ENCODE data around the gene SLC25A45.
A peak's percentile ranks its signal among the peaks of the same experiment; 100 is the strongest.

The SLC25A45 gene

DNA sequence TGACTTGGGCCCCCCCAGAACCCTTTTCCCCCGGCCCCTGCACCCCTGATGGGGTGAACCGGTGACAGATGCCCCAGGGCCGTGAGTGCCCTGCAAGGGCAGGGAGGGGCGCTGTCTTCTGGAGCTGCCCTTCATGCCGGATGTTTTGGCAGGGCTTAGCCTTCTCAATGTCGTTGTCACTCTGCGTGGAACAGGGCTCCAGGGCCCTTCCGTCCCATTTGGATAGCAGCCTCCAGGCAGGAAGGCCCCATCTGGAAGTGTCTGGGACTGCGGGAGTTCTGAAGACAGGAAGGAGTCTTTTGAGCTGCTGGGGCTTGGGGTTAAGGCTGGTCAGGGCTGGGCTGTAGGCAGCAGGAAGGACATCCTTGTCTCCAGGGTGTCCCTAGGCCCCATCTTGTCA lies 8.6 kb upstream of the SLC25A45 start:
- Histone ChIP-seq H3K4me3 (ENCODE audit: low read length) (peak overlapping the region; percentile 90), H3K9ac (ENCODE audit: low read length) (peak overlapping the region; percentile 98), H3K27me3 (replicated peaks; ENCODE audit: control insufficient read depth, insufficient read depth, low read length) (no peaks in the 10 kb centered on the region), H3K36me3 (ENCODE audit: control insufficient read depth, insufficient read depth, low read length, severe bottlenecking) (peaks cover 48% of the 10 kb centered on the region), H3K4me1 (ENCODE audit: control insufficient read depth, insufficient read depth, low read length) (peaks cover 44% of the 10 kb centered on the region), H3K9me3 (ENCODE audit: control insufficient read depth, low read length) (no peaks in the 10 kb centered on the region)
- peak; percentile 24 for DNase-seq (ENCODE audit: low read depth)

DNA sequence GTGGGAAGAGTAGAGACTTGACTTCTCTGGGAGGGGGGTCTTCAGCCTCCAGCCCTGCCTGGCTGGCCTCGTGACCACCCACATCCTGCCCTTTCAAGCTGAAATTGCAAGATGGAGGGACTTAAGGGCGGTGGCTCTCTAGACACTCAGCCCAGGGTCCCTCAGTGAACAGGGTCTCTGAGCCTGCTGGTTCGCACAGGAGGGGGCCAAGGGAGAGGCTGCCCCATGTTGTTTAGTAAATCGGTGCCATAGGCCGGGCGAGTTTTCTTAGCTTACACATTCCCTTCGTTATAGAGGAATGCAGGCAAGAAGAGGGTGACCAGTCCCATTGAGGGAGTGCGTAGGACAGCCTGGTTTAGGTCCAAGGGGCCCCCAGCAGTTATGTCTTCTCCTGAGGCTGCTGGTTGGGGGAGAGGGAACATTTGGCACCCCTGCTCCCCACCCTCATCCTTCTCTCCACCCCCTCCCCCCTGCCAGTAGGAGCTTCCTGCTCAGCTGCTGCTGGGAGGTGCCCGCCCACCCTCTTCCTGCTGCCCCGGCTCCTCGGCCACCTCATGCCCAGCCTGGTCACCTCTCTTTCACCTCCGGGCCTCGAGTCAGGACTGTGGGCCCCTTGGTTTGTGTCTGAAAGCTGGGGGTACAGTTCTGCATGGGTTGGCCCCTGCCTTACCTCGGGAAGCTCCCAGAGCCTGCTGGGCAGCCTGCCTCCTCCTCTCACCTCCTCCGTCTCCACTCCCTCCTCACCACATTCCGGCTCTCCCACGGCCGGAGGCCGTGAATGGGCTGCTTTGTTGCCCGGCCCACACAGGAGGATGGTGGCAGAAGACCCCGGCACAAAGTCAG lies 7.9 kb upstream of the SLC25A45 start:
- peak overlapping the region; percentile 90 for H3K4me3 ChIP-seq (ENCODE audit: low read length)
- peaks cover 48% of the 10 kb centered on the region for H3K4me1 ChIP-seq (ENCODE audit: control insufficient read depth, insufficient read depth, low read length)
- peak; percentile 31 for DNase-seq (ENCODE audit: low read depth)
- H3K9ac ChIP-seq (ENCODE audit: low read length), result peak overlapping the region; percentile 98
- no peaks in the 10 kb centered on the region for H3K9me3 ChIP-seq (ENCODE audit: control insufficient read depth, low read length)
- H3K36me3 ChIP-seq (ENCODE audit: control insufficient read depth, insufficient read depth, low read length, severe bottlenecking), result peaks cover 41% of the 10 kb centered on the region
- H3K27me3 ChIP-seq (replicated peaks; ENCODE audit: control insufficient read depth, insufficient read depth, low read length), result no peaks in the 10 kb centered on the region

DNA sequence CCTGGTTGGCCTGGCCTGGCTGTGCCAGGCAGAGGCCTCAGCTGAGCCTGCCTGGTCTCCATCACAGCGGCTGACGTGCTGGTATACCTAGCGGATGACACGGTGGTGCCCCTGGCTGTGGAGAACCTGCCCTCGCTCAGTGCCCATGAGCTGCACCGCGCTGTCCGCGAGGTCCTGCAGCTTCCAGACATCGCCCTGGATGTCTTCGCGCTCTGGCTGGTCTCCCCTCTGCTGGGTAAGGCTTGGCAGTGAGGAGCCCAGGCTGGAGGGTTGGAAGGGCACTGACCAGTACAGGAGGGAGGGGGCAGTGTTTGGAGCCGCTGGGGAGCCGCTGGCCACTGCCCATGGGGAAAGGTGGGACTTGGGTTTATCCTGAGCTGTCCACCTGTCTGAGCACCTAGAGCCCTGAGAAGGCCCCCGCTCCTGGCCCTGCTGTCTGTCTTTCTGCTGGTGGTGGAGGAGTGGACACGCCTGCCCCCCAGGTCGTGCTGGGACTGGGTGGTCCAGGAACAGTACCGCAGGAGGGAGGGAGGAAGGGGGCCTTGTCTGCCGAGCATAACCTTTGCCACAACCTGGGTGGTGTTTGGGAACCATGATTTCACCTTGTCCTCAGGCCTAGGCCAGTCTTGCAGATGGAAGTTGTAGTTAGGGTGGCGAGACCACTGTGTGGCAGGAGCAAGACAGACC lies 7.0 kb upstream of the SLC25A45 start:
- H3K4me3 ChIP-seq (ENCODE audit: low read length), result peak overlapping the region; percentile 90
- peak overlapping the region; percentile 98 for H3K9ac ChIP-seq (ENCODE audit: low read length)
- H3K27me3 ChIP-seq (replicated peaks; ENCODE audit: control insufficient read depth, insufficient read depth, low read length), result no peaks in the 10 kb centered on the region
- peaks cover 34% of the 10 kb centered on the region for H3K36me3 ChIP-seq (ENCODE audit: control insufficient read depth, insufficient read depth, low read length, severe bottlenecking)
- no peak for DNase-seq (ENCODE audit: low read depth)
- peaks cover 57% of the 10 kb centered on the region for H3K4me1 ChIP-seq (ENCODE audit: control insufficient read depth, insufficient read depth, low read length)
- H3K9me3 ChIP-seq (ENCODE audit: control insufficient read depth, low read length), result no peaks in the 10 kb centered on the region

- Histone ChIP-seq H3K9me3 (ENCODE audit: control insufficient read depth, low read length) (no peaks in the 10 kb centered on the region), H3K4me1 (ENCODE audit: control insufficient read depth, insufficient read depth, low read length) (peaks cover 64% of the 10 kb centered on the region), H3K27me3 (replicated peaks; ENCODE audit: control insufficient read depth, insufficient read depth, low read length) (no peaks in the 10 kb centered on the region), H3K4me3 (ENCODE audit: low read length) (peak overlapping the region; percentile 90), H3K9ac (ENCODE audit: low read length) (peak overlapping the region; percentile 98), H3K36me3 (ENCODE audit: control insufficient read depth, insufficient read depth, low read length, severe bottlenecking) (peaks cover 27% of the 10 kb centered on the region)
- peak; percentile 17 for DNase-seq (ENCODE audit: low read depth)
Observed at GRCh38 chr11:65388731-65389130, 6.3 kb upstream of the SLC25A45 start.

DNA sequence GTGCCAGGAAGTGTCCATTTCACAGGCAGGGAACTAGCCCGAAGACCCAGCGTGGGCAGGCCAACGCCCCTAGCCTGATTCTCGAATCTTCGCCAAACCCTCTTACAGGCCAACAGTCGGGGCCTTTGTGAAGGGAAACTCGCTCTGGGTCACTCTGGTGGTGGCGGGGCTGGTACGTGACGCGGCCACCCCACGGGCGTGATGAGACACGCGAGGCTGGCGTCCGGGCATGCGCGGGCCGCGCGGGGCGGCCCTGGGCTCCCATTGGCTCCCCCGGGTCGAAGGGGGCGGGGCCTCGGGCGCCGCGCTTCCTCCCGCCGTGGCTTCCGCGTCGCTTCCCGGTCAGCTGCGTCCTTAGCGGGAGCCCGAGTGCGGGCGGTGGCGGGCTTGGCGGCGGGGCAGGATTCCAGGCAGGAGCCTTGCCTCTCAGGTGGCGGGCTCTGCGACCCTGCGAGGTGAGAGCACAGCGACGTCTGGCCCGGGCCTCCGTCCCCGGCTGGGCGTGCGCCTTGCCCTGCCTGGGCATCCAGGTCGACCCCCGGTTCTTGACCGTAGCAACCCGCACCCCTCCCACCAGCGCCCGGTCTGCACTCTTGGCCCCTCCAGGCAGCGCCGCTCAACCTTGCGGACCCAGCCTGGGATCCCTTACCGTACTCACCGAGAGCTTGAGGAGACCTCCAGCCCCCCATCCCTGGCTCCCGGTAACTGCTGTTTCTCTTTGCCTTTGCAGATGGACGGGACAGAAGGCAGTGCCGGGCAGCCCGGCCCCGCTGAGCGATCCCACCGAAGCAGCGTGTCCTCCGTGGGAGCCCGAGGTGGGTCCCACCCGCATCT lies 4.1 kb upstream of the SLC25A45 start, which contains the start of gene FRMD8:
FRMD8 (plus strand) TSS at position 331 of the 834 bp plus-strand sequence; CDS start at position 731, 400 bp downstream.
- H3K27me3 ChIP-seq (replicated peaks; ENCODE audit: control insufficient read depth, insufficient read depth, low read length), result no peaks in the 10 kb centered on the region
- H3K36me3 ChIP-seq (ENCODE audit: control insufficient read depth, insufficient read depth, low read length, severe bottlenecking), result peaks cover 6% of the 10 kb centered on the region
- no peaks in the 10 kb centered on the region for H3K9me3 ChIP-seq (ENCODE audit: control insufficient read depth, low read length)
- DNase-seq (ENCODE audit: low read depth), result peak; percentile 97
- peak within 1 kb of the TSS; percentile 98 for H3K9ac ChIP-seq (ENCODE audit: low read length)
- H3K4me3 ChIP-seq (ENCODE audit: low read length), result peak within 1 kb of the TSS; percentile 90
- peaks cover 74% of the 10 kb centered on the region for H3K4me1 ChIP-seq (ENCODE audit: control insufficient read depth, insufficient read depth, low read length)

DNA sequence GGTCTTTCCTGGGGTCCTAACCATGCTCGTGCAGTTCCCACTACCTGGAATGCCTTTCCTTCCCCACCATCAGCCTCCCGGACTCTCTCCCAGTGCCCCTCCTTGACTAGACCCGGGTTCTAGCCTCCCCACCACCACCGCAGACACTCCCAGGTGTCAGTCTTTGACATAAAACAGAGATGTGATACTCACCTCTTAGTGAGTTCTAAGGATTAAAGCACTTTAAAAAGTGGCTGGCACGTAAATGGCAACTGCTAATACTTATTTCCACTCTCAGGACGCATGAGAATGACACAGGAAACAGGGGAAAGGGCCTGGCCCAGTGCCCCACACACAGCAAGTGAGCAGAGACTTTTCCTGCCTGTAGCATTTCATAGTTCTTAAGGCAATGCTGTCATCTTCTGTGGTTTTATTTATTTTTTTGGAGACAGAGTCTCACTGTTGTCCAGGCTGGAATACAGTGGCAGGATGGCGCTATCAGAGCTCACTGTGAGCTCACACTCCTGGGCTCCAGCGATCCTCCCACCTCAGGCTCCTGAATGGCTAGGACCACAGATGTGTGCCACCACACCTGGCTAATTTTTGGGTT lies 1.9 kb upstream of the SLC25A45 start:
- peak; percentile 20 for DNase-seq (ENCODE audit: low read depth)
- H3K27me3 ChIP-seq (replicated peaks; ENCODE audit: control insufficient read depth, insufficient read depth, low read length), result no peaks in the 10 kb centered on the region
- H3K4me3 ChIP-seq (ENCODE audit: low read length), result peak overlapping the region; percentile 56
- H3K4me1 ChIP-seq (ENCODE audit: control insufficient read depth, insufficient read depth, low read length), result peaks cover 60% of the 10 kb centered on the region
- peak overlapping the region; percentile 83 for H3K9ac ChIP-seq (ENCODE audit: low read length)
- peaks cover 6% of the 10 kb centered on the region for H3K36me3 ChIP-seq (ENCODE audit: control insufficient read depth, insufficient read depth, low read length, severe bottlenecking)
- H3K9me3 ChIP-seq (ENCODE audit: control insufficient read depth, low read length), result no peaks in the 10 kb centered on the region

DNA sequence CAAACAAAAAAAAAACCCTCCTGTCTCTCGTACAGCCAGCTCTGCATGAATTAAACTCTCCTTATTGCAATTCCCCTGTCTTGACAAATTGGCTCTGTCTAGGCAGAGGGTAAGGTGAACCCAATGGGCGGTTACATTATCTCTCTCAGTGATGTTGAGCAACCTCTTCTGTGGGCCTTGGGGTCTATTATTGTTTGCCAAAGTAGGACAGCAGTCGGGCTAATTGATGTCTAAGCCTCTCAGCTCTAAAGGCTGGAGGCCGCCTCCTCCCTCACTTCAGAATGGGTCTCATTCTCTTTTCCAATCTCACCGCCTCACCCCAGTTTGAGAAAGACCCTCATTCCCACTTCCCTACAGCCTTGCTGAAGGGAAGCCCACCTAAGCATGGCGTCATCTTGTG lies 1.3 kb upstream of the SLC25A45 start:
- peak; percentile 15 for DNase-seq (ENCODE audit: low read depth)
- peaks cover 54% of the 10 kb centered on the region for H3K4me1 ChIP-seq (ENCODE audit: control insufficient read depth, insufficient read depth, low read length)
- peak overlapping the region; percentile 56 for H3K4me3 ChIP-seq (ENCODE audit: low read length)
- no peaks in the 10 kb centered on the region for H3K9me3 ChIP-seq (ENCODE audit: control insufficient read depth, low read length)
- no peaks in the 10 kb centered on the region for H3K27me3 ChIP-seq (replicated peaks; ENCODE audit: control insufficient read depth, insufficient read depth, low read length)
- H3K9ac ChIP-seq (ENCODE audit: low read length), result peak overlapping the region; percentile 83
- H3K36me3 ChIP-seq (ENCODE audit: control insufficient read depth, insufficient read depth, low read length, severe bottlenecking), result peaks cover 6% of the 10 kb centered on the region

DNA sequence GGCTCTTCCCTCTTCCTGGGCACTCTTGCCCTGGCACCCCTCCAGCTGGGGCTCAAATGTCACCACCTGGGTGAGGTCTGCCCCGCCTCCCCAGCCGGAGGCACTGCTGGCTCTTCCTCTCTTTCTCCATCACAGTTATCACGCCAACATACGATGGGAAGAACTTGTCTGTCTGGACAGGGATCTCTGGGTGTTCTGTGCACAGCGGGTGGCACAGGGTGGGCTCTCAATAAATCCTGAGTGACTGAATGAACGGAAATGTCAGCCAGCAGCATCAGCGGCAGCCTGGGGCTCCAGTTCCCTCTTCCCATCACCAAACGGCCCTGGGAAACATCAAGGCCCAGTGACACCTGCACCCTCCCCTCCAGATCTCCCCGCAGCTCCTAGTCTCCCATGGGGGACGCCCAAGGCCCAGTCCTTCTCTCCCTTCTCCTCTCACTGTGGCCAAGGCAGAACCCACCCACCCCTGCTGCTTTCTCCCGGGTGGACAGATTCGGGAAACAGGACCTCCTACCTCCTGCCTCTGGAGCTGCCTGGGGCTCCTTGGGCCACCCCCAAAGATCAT lies 440 bp upstream of the SLC25A45 start:
- peaks cover 45% of the 10 kb centered on the region for H3K4me1 ChIP-seq (ENCODE audit: control insufficient read depth, insufficient read depth, low read length)
- no peaks in the 10 kb centered on the region for H3K9me3 ChIP-seq (ENCODE audit: control insufficient read depth, low read length)
- H3K27me3 ChIP-seq (replicated peaks; ENCODE audit: control insufficient read depth, insufficient read depth, low read length), result no peaks in the 10 kb centered on the region
- H3K9ac ChIP-seq (ENCODE audit: low read length), result peak overlapping the region; percentile 94
- peak overlapping the region; percentile 79 for H3K4me3 ChIP-seq (ENCODE audit: low read length)
- no peaks in the 10 kb centered on the region for H3K36me3 ChIP-seq (ENCODE audit: control insufficient read depth, insufficient read depth, low read length, severe bottlenecking)
- DNase-seq (ENCODE audit: low read depth), result no peak

- no peak for DNase-seq (ENCODE audit: low read depth)
- Histone ChIP-seq H3K9me3 (ENCODE audit: control insufficient read depth, low read length) (no peaks in the 10 kb centered on the region), H3K4me3 (ENCODE audit: low read length) (peak overlapping the region; percentile 79)
Observed at GRCh38 chr11:65381716-65382032, 772 bp downstream of the SLC25A45 start.

GRCh38 chr11:65380460-65381119 lies 1.9 kb downstream of the SLC25A45 start:
- no peaks in the 10 kb centered on the region for H3K27me3 ChIP-seq (replicated peaks; ENCODE audit: control insufficient read depth, insufficient read depth, low read length)
- H3K4me1 ChIP-seq (ENCODE audit: control insufficient read depth, insufficient read depth, low read length), result peaks cover 37% of the 10 kb centered on the region
- DNase-seq (ENCODE audit: low read depth), result no peak
- no peaks in the 10 kb centered on the region for H3K36me3 ChIP-seq (ENCODE audit: control insufficient read depth, insufficient read depth, low read length, severe bottlenecking)
- peak overlapping the region; percentile 94 for H3K9ac ChIP-seq (ENCODE audit: low read length)
- H3K9me3 ChIP-seq (ENCODE audit: control insufficient read depth, low read length), result no peaks in the 10 kb centered on the region
- no peak overlapping the region for H3K4me3 ChIP-seq (ENCODE audit: low read length)

More at GRCh38 chr11:65381716-65382032, 772 bp downstream of the SLC25A45 start:
- H3K9ac ChIP-seq (ENCODE audit: low read length), result peak overlapping the region; percentile 94
- H3K27me3 ChIP-seq (replicated peaks; ENCODE audit: control insufficient read depth, insufficient read depth, low read length), result no peaks in the 10 kb centered on the region
- peaks cover 42% of the 10 kb centered on the region for H3K4me1 ChIP-seq (ENCODE audit: control insufficient read depth, insufficient read depth, low read length)
- H3K36me3 ChIP-seq (ENCODE audit: control insufficient read depth, insufficient read depth, low read length, severe bottlenecking), result no peaks in the 10 kb centered on the region

All from adipocyte (in vitro differentiated cells).